Measurements from ENCODE around the gene N4BP3. TPM values are rescaled to one million over a fixed set of nuclear protein-coding genes. Genes with fewer than 3 reads are reported as not detected.
A peak's percentile ranks its signal among the peaks of the same experiment; 100 is the strongest.

The N4BP3 gene
- total and polyA plus RNA-seq, 4 donors, result 6.1 to 11.4 (median 8.6) TPM

- peak within 1 kb of the TSS; percentile 94 to 96 for H3K27ac ChIP-seq (ENCODE audit: low read depth in 1 of 2, low read length in 1 of 2)
- H3K4me3 ChIP-seq, result peak within 1 kb of the TSS; percentile 96
- H3K9me3 ChIP-seq (ENCODE audit: control insufficient read depth in 4 of 4, insufficient read depth in 3 of 4, low read length in 3 of 4), result no peaks in the 10 kb centered on the region
- peak; percentile 76 to 87 (median 86) for DNase-seq
- peaks cover 2 to 9% (median 5%) of the 10 kb centered on the region in 4 donors for H3K36me3 ChIP-seq (ENCODE audit: control insufficient read depth in 4 of 4, insufficient read depth in 4 of 4, low read length in 4 of 4)
- 0% methylated on average over 90 to 102 of the region's 102 CpGs for WGBS, 2 donors
- H3K27me3 ChIP-seq (ENCODE audit: control insufficient read depth in 3 of 3, insufficient read depth in 3 of 3, low read length in 2 of 3), result no peaks in the 10 kb centered on the region
- H3K9ac ChIP-seq (ENCODE audit: insufficient read depth in 1 of 2, low read length in 2 of 2), result peak within 1 kb of the TSS; percentile 55 to 61
- no peak for TF ChIP-seq CTCF (IDR thresholded peaks at IDR 0.05; ENCODE audit: control extremely low read depth, extremely low read depth)
- ATAC-seq (ENCODE audit: insufficient read depth, low FRiP score), result peak; percentile 97
- peaks cover 0 to 6% (median 5%) of the 10 kb centered on the region in 5 donors for H3K4me1 ChIP-seq (ENCODE audit: control insufficient read depth in 5 of 5, insufficient read depth in 5 of 5, low read length in 5 of 5)
Observed at GRCh38 chr5:178130576-178131445, 17.5 kb downstream of the N4BP3 start, which contains the start of gene RMND5B. RMND5B (plus strand) TSS chr5:178131014; CDS start chr5:178138120, 7,106 bp downstream.

GRCh38 chr5:178131446-178131996 lies 18.2 kb downstream of the N4BP3 start:
- Histone ChIP-seq H3K27ac (ENCODE audit: low read depth in 1 of 2, low read length in 1 of 2) (peak overlapping the region; percentile 94 to 96), H3K36me3 (ENCODE audit: control insufficient read depth in 4 of 4, insufficient read depth in 4 of 4, low read length in 4 of 4) (peaks cover 4 to 10% (median 6%) of the 10 kb centered on the region in 4 donors), H3K4me1 (ENCODE audit: control insufficient read depth in 5 of 5, insufficient read depth in 5 of 5, low read length in 5 of 5) (peaks cover 0 to 6% (median 5%) of the 10 kb centered on the region in 5 donors), H3K9ac (ENCODE audit: insufficient read depth in 1 of 2, low read length in 2 of 2) (peak overlapping the region; percentile 47 to 55), H3K9me3 (ENCODE audit: control insufficient read depth in 4 of 4, insufficient read depth in 3 of 4, low read length in 3 of 4) (no peaks in the 10 kb centered on the region), H3K27me3 (ENCODE audit: control insufficient read depth in 3 of 3, insufficient read depth in 3 of 3, low read length in 2 of 3) (no peaks in the 10 kb centered on the region), H3K4me3 (peak overlapping the region; percentile 96)
- WGBS, 2 donors, result 28 to 43% methylated on average over 10 of the region's 10 CpGs
- DNase-seq (no peak), ATAC-seq (ENCODE audit: insufficient read depth, low FRiP score) (no peak)
- no peak for TF ChIP-seq CTCF (IDR thresholded peaks at IDR 0.05; ENCODE audit: control extremely low read depth, extremely low read depth)

GRCh38 chr5:178136990-178137389 lies 23.7 kb downstream of the N4BP3 start:
- no peak overlapping the region for H3K27ac ChIP-seq (ENCODE audit: low read depth in 1 of 2, low read length in 1 of 2)
- H3K9me3 ChIP-seq (ENCODE audit: control insufficient read depth in 4 of 4, insufficient read depth in 3 of 4, low read length in 3 of 4), result no peaks in the 10 kb centered on the region
- no peak for ATAC-seq (ENCODE audit: insufficient read depth, low FRiP score)
- no peak for DNase-seq
- H3K4me1 ChIP-seq (ENCODE audit: control insufficient read depth in 5 of 5, insufficient read depth in 5 of 5, low read length in 5 of 5), result no peaks in the 10 kb centered on the region
- no peak overlapping the region for H3K4me3 ChIP-seq
- no peak overlapping the region for H3K9ac ChIP-seq (ENCODE audit: insufficient read depth in 1 of 2, low read length in 2 of 2)
- H3K36me3 ChIP-seq (ENCODE audit: control insufficient read depth in 4 of 4, insufficient read depth in 4 of 4, low read length in 4 of 4), result peaks cover 4 to 20% (median 13%) of the 10 kb centered on the region in 4 donors
- no peaks in the 10 kb centered on the region for H3K27me3 ChIP-seq (ENCODE audit: control insufficient read depth in 3 of 3, insufficient read depth in 3 of 3, low read length in 2 of 3)
- 87 to 90% methylated on average over 10 of the region's 10 CpGs for WGBS, 2 donors
- TF ChIP-seq CTCF (IDR thresholded peaks at IDR 0.05; ENCODE audit: control extremely low read depth, extremely low read depth), result no peak
